Liver (tissue), 3 donors: ENCODE measurements around the gene H2AZ2.

Source experiments
- EGR1 ChIP-seq, 2 donors: IDR thresholded peaks; 2 replicates each; pipeline ENCODE4 v1.6.1; 2016 to 2018; ENCODE audit warnings: antibody characterized with exemption in 2 of 2, low read depth in 2 of 2
- GABPA ChIP-seq, 2 donors: IDR thresholded peaks in 1 of 2; conservative IDR thresholded peaks in 1 of 2; 2 replicates each; pipeline ENCODE4 v1.6.1; 2016; ENCODE audit warnings: antibody characterized with exemption in 2 of 2, mild to moderate bottlenecking in 1 of 2, moderate library complexity in 1 of 2
- RXRA ChIP-seq, 2 donors: IDR thresholded peaks; 2 replicates each; pipeline ENCODE4 v1.6.1; 2017 to 2018; ENCODE audit warnings: antibody characterized with exemption in 2 of 2, mild to moderate bottlenecking in 1 of 2
- TF ChIP-seq, protein P1 (sequence below): fragments of 150-350 bp; IDR thresholded peaks from 2 replicates; pipeline ENCODE4 v1.5.1; 2017; ENCODE audit warnings: improper control_type of control experiment, low read depth, low read length; ENCODE audit not compliant: missing input control
- donor health status: healthy.
- donor health status: healthy.

DNA sequence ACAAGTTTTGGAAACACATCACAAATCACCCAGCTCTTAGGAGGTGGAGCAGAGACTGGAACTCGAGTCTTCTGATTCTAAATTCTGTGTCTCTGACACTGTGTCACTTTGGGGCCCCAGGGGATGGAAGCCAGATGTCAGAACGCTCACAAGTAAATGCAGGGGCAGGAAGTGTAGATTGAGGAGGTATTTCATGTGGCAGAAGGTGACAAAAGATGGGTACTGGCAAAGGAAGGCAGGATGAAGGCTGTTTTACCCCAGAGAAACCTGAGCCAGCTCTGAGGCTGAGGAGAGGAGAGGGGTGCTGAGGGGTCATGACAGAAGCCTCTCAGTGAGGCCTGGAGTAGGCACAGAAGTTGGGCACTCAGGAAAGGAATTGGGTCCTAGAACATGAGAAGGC lies 43.5 kb upstream of the H2AZ2 start:
- TF ChIP-seq RXRA (IDR thresholded peaks at IDR 0.05) (no peak), GABPA (IDR thresholded peaks at IDR 0.05 in 1 of 2, conservative IDR thresholded peaks at IDR 0.05 in 1 of 2) (no peak), EGR1 (IDR thresholded peaks at IDR 0.05; ENCODE audit: low read depth in 2 of 2) (no peak)
- TF ChIP-seq, protein P1, sequence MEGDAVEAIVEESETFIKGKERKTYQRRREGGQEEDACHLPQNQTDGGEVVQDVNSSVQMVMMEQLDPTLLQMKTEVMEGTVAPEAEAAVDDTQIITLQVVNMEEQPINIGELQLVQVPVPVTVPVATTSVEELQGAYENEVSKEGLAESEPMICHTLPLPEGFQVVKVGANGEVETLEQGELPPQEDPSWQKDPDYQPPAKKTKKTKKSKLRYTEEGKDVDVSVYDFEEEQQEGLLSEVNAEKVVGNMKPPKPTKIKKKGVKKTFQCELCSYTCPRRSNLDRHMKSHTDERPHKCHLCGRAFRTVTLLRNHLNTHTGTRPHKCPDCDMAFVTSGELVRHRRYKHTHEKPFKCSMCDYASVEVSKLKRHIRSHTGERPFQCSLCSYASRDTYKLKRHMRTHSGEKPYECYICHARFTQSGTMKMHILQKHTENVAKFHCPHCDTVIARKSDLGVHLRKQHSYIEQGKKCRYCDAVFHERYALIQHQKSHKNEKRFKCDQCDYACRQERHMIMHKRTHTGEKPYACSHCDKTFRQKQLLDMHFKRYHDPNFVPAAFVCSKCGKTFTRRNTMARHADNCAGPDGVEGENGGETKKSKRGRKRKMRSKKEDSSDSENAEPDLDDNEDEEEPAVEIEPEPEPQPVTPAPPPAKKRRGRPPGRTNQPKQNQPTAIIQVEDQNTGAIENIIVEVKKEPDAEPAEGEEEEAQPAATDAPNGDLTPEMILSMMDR, result no peak
